Calu3 (cell line): ENCODE data around the gene LYAR. TPM values are rescaled to one million over a fixed set of nuclear protein-coding genes. Genes with fewer than 3 reads are reported as not detected.

Experiments used
- BruUV-seq: library from RNA; stranded (reverse); fragments of 400-500 nt; replicated peaks from 2 replicates; lab custom pipeline; 2021; lab: Mats Ljungman, UMichigan
- CTCF ChIA-PET: fragments of 300-600 bp; sonication (Branson Sonifier 250); formaldehyde crosslinking; loops from one replicate; lab custom pipeline; 2022; ENCODE audit warnings: antibody characterized with exemption; lab: Charles Lee
- DNase-seq: peaks from one replicate; pipeline ENCODE4 v3.0.0; 2022
- H3K27ac Mint-ChIP-seq: one replicate; pipeline ENCODE4 v1.8.0; 2022; ENCODE audit warnings: mixed read lengths; ENCODE audit not compliant: unreplicated experiment
- H3K27me3 Mint-ChIP-seq: one replicate; pipeline ENCODE4 v1.8.0; 2022; ENCODE audit warnings: mixed read lengths; ENCODE audit not compliant: unreplicated experiment
- H3K36me3 Mint-ChIP-seq: one replicate; pipeline ENCODE4 v1.8.0; 2022; ENCODE audit warnings: mild to moderate bottlenecking, moderate library complexity, mixed read lengths; ENCODE audit not compliant: insufficient read depth, unreplicated experiment
- H3K4me1 Mint-ChIP-seq: one replicate; pipeline ENCODE4 v1.8.0; 2022; ENCODE audit warnings: mild to moderate bottlenecking, low read depth, mixed read lengths; ENCODE audit not compliant: unreplicated experiment
- H3K4me3 Mint-ChIP-seq: one replicate; pipeline ENCODE4 v1.8.0; 2022; ENCODE audit warnings: mild to moderate bottlenecking, low read depth, moderate library complexity, mixed read lengths; ENCODE audit not compliant: unreplicated experiment
- H3K9me3 Mint-ChIP-seq: one replicate; pipeline ENCODE4 v1.8.0; 2022; ENCODE audit warnings: low read depth, mixed read lengths; ENCODE audit not compliant: unreplicated experiment
- CTCF ChIP-seq: fragments of 200-600 bp; IDR thresholded peaks from one replicate; pipeline ENCODE4 v1.8.0; 2022; ENCODE audit warnings: antibody characterized with exemption; ENCODE audit not compliant: unreplicated experiment
- intact Hi-C: fragments of 100-400 bp; cut with micrococcal nuclease; formaldehyde crosslinking; loops from one replicate; pipeline ENCODE4 v1.10.0; 2022; ENCODE audit not compliant: unreplicated experiment
- total RNA-seq: library from RNA; stranded (reverse); gene quantifications from 2 replicates; pipeline ENCODE4 v1.2.3, GENCODE V29; 2022

The LYAR gene
- total RNA-seq, 1 experiment from 2014 or later = 19.1 TPM

DNA sequence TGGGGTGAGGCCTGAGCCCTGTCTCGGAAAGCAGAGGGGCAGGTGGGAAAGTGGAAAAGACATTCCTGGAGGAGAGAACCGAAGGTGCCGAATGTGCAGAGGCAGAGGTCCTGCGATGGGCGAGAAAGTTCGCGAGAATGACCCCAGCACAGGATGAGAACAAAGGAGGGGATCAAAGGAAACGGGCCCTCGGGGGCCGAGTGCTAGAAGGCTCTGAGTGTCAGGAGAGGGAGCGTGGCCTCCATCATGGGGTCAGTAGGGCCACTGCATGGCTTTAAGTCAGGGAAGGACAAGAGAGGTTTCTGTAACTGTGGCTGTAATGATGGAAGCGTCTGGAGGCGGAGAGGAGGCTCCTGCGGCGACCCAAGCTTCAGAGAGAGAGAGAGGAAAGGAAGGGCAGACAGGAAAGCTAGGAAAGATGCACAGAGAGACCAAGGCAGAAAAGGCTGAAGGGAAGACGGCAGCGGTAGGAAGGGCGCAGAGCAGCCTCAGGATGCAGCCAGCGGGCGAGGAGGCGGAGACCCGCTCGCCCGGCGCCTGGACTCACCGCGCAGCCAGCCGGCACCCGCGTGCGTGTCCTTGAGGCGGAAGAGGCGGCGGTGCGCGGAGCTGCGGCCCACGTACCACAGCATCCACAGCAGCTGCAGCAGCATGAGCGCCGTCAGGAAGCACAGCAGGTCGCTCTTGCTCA is 63.9 kb downstream of the LYAR start:
- intact Hi-C loops = no loop called here
- BruUV-seq = no TSS peak
- Mint-ChIP-seq H3K4me1 (no peaks in the 10 kb centered on the region), H3K27ac (no peak overlapping the region), H3K9me3 (no peaks in the 10 kb centered on the region), H3K4me3 (no peak overlapping the region), H3K36me3 (no peaks in the 10 kb centered on the region), H3K27me3 (peaks cover 66% of the 10 kb centered on the region)
- TF ChIP-seq CTCF = no peak
- DNase-seq = no peak
- CTCF ChIA-PET = no interaction called here

Other genes starting within 250 kb of the LYAR start
- gene OTOP1, start 63.2 kb downstream of the LYAR start, total RNA-seq = not detected in 2 replicates
- 15.1 and 16.4 TPM in 2 replicates for gene TMEM128, start 41.9 kb downstream of the LYAR start, total RNA-seq
- gene ZBTB49, start 97 bp upstream of the LYAR start, total RNA-seq = 3.3 and 5.9 TPM in 2 replicates
- not detected in 2 replicates for gene NSG1, start 96.9 kb upstream of the LYAR start, total RNA-seq